Measurements from ENCODE around the gene TMEM213. TPM values are rescaled to one million over a fixed set of nuclear protein-coding genes. Genes with fewer than 3 reads are reported as not detected.

The TMEM213 gene
- total and polyA plus RNA-seq, 2 of the 8 experiments (the other 6 are each of a cell fraction or from before 2014, with no cell fraction given) = 0.21 to 0.67 TPM

- CTCF ChIA-PET (ENCODE audit: partially characterized antibody) = interaction anchor here (0.9 kb wide), 1 partner anchor 769 kb away, joined by 3 read pairs; the partner anchor contains the start of gene CREB3L2
- no peak for FAIRE-seq
- TF ChIP-seq RBBP5 (IDR thresholded peaks at IDR 0.05; ENCODE audit: borderline replicate concordance, low read depth, low read length) = no peak
- TF ChIP-seq HDAC2 (IDR thresholded peaks at IDR 0.05; ENCODE audit: borderline replicate concordance in 1 of 2, low read depth in 2 of 2, low read length in 2 of 2) = no peak
- TF ChIP-seq TBP (IDR thresholded peaks at IDR 0.05; ENCODE audit: low read depth, low read length) = no peak
- no peak for TF ChIP-seq GABPA (IDR thresholded peaks at IDR 0.05; ENCODE audit: borderline replicate concordance, insufficient read depth, low read length)
- no peak for TF ChIP-seq EGR1 (IDR thresholded peaks at IDR 0.05; ENCODE audit: borderline replicate concordance, low read depth, low read length)
- TF ChIP-seq SUZ12 (IDR thresholded peaks at IDR 0.05; ENCODE audit: low read length) = no peak
- no peak for TF ChIP-seq ATF2 (IDR thresholded peaks at IDR 0.05; ENCODE audit: low read length)
- no peak for TF ChIP-seq MAX (IDR thresholded peaks at IDR 0.05)
- TF ChIP-seq, protein P1, sequence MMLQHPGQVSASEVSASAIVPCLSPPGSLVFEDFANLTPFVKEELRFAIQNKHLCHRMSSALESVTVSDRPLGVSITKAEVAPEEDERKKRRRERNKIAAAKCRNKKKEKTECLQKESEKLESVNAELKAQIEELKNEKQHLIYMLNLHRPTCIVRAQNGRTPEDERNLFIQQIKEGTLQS (IDR thresholded peaks at IDR 0.05; ENCODE audit: insufficient read depth, low read depth, low read length) = no peak
- no peak for TF ChIP-seq GTF2F1 (IDR thresholded peaks at IDR 0.05; ENCODE audit: borderline replicate concordance, low read depth, low read length)
- TF ChIP-seq KDM4A (IDR thresholded peaks at IDR 0.05; ENCODE audit: low read depth, low read length, severe bottlenecking) = no peak
These were observed 26.9 kb upstream of the TMEM213 start for GRCh38 chr7:138770904-138771303.

More at GRCh38 chr7:138770904-138771303, 26.9 kb upstream of the TMEM213 start:
- POLR2A ChIA-PET (ENCODE audit: partially characterized antibody) = no interaction called here
- Histone ChIP-seq H3K79me2 (ENCODE audit: control insufficient read depth in 1 of 2, insufficient read depth in 2 of 2, low read length in 2 of 2) (no peaks in the 10 kb centered on the region), H2AFZ (ENCODE audit: low read length) (no peak overlapping the region), H3K23ac (ENCODE audit: insufficient read length) (no peak overlapping the region), H4K91ac (replicated peaks; ENCODE audit: insufficient read length, low read length) (no peak overlapping the region), H2BK20ac (ENCODE audit: low read length) (no peak overlapping the region), H2BK12ac (ENCODE audit: low read depth, low read length) (no peak overlapping the region), H3K27me3 (replicated peaks in 1 of 4; ENCODE audit: control insufficient read depth in 3 of 4, extremely low read depth in 1 of 4, insufficient read depth in 3 of 4, low read length in 3 of 4) (peaks cover 0 to 10% (median 3%) of the 10 kb centered on the region in 4 experiments; a peak in 4 of 7 replicates), H2BK15ac (ENCODE audit: low read length) (no peak overlapping the region), H3K23me2 (ENCODE audit: low read depth, low read length) (no peaks in the 10 kb centered on the region), H3K4me3 (ENCODE audit: extremely low read depth in 1 of 4, insufficient read depth in 2 of 4, low read depth in 3 of 4, low read length in 4 of 4) (no peak overlapping the region), H2AK5ac (ENCODE audit: low read depth, low read length) (no peak overlapping the region), H3K9me3 (ENCODE audit: insufficient read depth in 2 of 2, low read depth in 1 of 2, low read length in 1 of 2) (no peaks in the 10 kb centered on the region), H4K20me1 (replicated peaks in 1 of 2; ENCODE audit: control insufficient read depth in 1 of 2, insufficient read depth in 2 of 2, low read length in 2 of 2) (no peaks in the 10 kb centered on the region), H2BK120ac (replicated peaks; ENCODE audit: low read depth, low read length) (no peak overlapping the region), H3K79me1 (ENCODE audit: low read depth, low read length) (no peaks in the 10 kb centered on the region), H3K18ac (ENCODE audit: extremely low read depth, low read length) (no peak overlapping the region), H3K9ac (replicated peaks in 1 of 4; ENCODE audit: extremely low read depth in 1 of 4, low read depth in 3 of 4, low read length in 3 of 4) (no peak overlapping the region), H3K4ac (replicated peaks; ENCODE audit: insufficient read length, low read depth, low read length) (no peak overlapping the region), H3K36me3 (ENCODE audit: control insufficient read depth in 2 of 4, insufficient read depth in 4 of 4, low read length in 3 of 4) (no peaks in the 10 kb centered on the region), H4K8ac (ENCODE audit: extremely low read depth, insufficient read depth, low read length) (no peak overlapping the region), H3K4me1 (replicated peaks in 1 of 4; ENCODE audit: control insufficient read depth in 3 of 4, insufficient read depth in 4 of 4, low read length in 3 of 4) (peaks cover 0 to 5% (median 3%) of the 10 kb centered on the region in 4 experiments; a peak in 5 of 7 replicates), H3K56ac (replicated peaks; ENCODE audit: insufficient read length, low read depth, low read length) (no peak overlapping the region), H3K27ac (ENCODE audit: low read depth, low read length) (no peak overlapping the region), H4K5ac (ENCODE audit: insufficient read length, low read depth, low read length) (no peak overlapping the region), H3K4me2 (ENCODE audit: insufficient read depth in 1 of 2, low read depth in 2 of 2, low read length in 2 of 2) (no peak overlapping the region), H2BK5ac (ENCODE audit: low read depth, low read length) (no peak overlapping the region), H3K14ac (ENCODE audit: insufficient read length) (no peak overlapping the region)
- no peak for DNase-seq (ENCODE audit: low read depth in 1 of 2, low spot score in 2 of 2)
- whole genome bisulfite sequencing, 2 experiments (ENCODE audit: extremely low coverage in 1 of 2, insufficient coverage in 1 of 2, insufficient read length in 1 of 2, insufficient replicate concordance in 2 of 2, low coverage in 1 of 2, low lambda C conversion rate in 2 of 2, missing lambda C conversion rate in 1 of 2) = 89% methylated on average over 8 of the region's 8 CpGs; no CpG with 5 or more reads in 1 of the 2 experiments

Data from H1 (cell line).